ENCODE results near the gene TMEM178A. TPM values are rescaled to one million over a fixed set of nuclear protein-coding genes. Genes with fewer than 3 reads are reported as not detected.
"Not testable (repeated sequence)": the region's sequence is repeated elsewhere in the genome, so short reads cannot be mapped to it uniquely, and the experiment has no call there.

TMEM178A gene
- total RNA-seq, 2 donors from 2014 or later = 5.5 to 7.4 TPM

DNA sequence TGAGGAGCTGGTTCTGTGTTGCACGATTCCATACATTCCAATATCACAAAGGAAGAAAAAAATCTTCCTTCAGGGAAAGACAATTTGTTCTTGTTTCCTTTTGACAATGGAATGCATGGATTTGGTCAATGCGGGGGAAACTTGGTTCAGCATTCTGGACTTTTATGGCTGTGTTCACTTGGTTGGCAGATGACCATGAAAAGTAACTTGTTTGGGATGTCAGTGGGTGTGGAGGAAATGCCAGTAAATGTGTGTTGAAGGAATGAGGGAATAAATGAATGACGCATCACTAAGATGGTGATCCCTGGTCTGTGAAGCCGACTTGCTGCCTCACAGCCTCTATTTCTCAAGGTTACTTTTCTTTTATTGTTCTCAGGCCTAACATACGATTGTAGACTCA lies 59.7 kb downstream of the TMEM178A start:
- Histone ChIP-seq H3K27ac (ENCODE audit: low read depth, low read length) (no peak overlapping the region), H3K4me1 (ENCODE audit: control insufficient read depth, insufficient read depth, low read length) (no peaks in the 10 kb centered on the region), H3K9me3 (ENCODE audit: control insufficient read depth, low read length) (no peaks in the 10 kb centered on the region), H3K4me3 (ENCODE audit: low read length) (no peak overlapping the region), H3K27me3 (ENCODE audit: control insufficient read depth, insufficient read depth, low read length, poor library complexity, severe bottlenecking) (no peaks in the 10 kb centered on the region), H3K9ac (ENCODE audit: extremely low read depth, low read length, poor library complexity, severe bottlenecking) (no peak overlapping the region), H3K36me3 (ENCODE audit: control insufficient read depth, insufficient read depth, low read length) (no peaks in the 10 kb centered on the region)
- Mint-ChIP-seq H3K27ac (no peak overlapping the region), H3K36me3 (ENCODE audit: low read depth) (no peaks in the 10 kb centered on the region), H3K4me1 (peaks cover 10% of the 10 kb centered on the region), H3K4me3 (no peak overlapping the region), H3K9me3 (no peaks in the 10 kb centered on the region), H3K27me3 (ENCODE audit: insufficient read depth) (no peaks in the 10 kb centered on the region)
- no peak for DNase-seq
- TF ChIP-seq, protein P1, sequence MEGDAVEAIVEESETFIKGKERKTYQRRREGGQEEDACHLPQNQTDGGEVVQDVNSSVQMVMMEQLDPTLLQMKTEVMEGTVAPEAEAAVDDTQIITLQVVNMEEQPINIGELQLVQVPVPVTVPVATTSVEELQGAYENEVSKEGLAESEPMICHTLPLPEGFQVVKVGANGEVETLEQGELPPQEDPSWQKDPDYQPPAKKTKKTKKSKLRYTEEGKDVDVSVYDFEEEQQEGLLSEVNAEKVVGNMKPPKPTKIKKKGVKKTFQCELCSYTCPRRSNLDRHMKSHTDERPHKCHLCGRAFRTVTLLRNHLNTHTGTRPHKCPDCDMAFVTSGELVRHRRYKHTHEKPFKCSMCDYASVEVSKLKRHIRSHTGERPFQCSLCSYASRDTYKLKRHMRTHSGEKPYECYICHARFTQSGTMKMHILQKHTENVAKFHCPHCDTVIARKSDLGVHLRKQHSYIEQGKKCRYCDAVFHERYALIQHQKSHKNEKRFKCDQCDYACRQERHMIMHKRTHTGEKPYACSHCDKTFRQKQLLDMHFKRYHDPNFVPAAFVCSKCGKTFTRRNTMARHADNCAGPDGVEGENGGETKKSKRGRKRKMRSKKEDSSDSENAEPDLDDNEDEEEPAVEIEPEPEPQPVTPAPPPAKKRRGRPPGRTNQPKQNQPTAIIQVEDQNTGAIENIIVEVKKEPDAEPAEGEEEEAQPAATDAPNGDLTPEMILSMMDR (conservative IDR thresholded peaks at IDR 0.05) = no peak
- WGBS, 2 experiments (ENCODE audit: insufficient coverage in 1 of 2, insufficient read length in 1 of 2) = 95 to 100% methylated on average over 3 to 5 of the region's 5 CpGs

DNA sequence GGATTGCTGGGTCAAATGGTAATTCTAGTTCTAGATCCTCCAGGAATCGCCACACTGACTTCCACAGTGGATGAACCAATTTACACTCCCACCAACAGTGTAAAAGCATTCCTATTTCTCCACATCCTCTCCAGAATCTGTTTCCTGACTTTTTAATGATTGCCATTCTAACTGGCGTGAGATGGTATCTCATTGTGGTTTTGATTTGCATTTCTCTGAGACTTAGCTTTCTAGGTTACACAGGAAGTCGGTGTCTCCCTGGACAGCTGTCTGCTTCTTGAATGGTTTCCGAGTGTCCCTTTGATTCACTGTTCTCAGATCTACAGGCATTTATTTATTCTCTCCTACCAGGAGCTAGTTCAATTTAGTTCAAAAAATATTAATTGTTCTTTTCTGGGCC lies 62.4 kb downstream of the TMEM178A start:
- DNase-seq; H3K36me3 Mint-ChIP-seq (ENCODE audit: low read depth); H3K27me3 Mint-ChIP-seq (ENCODE audit: insufficient read depth); H3K9ac ChIP-seq (ENCODE audit: extremely low read depth, low read length, poor library complexity, severe bottlenecking); H3K27ac ChIP-seq (ENCODE audit: low read depth, low read length); H3K36me3 ChIP-seq (ENCODE audit: control insufficient read depth, insufficient read depth, low read length); H3K4me3 ChIP-seq (ENCODE audit: low read length); H3K27me3 ChIP-seq (ENCODE audit: control insufficient read depth, insufficient read depth, low read length, poor library complexity, severe bottlenecking); H3K4me1 ChIP-seq (ENCODE audit: control insufficient read depth, insufficient read depth, low read length); H3K27ac Mint-ChIP-seq; H3K9me3 ChIP-seq (ENCODE audit: control insufficient read depth, low read length); H3K4me3 Mint-ChIP-seq; H3K9me3 Mint-ChIP-seq: not testable (repeated sequence)
- peaks cover 10% of the 10 kb centered on the region for H3K4me1 Mint-ChIP-seq
- whole genome bisulfite sequencing, 2 experiments (ENCODE audit: insufficient coverage in 1 of 2, insufficient read length in 1 of 2) = 82 to 95% methylated on average over 3 to 4 of the region's 4 CpGs

DNA sequence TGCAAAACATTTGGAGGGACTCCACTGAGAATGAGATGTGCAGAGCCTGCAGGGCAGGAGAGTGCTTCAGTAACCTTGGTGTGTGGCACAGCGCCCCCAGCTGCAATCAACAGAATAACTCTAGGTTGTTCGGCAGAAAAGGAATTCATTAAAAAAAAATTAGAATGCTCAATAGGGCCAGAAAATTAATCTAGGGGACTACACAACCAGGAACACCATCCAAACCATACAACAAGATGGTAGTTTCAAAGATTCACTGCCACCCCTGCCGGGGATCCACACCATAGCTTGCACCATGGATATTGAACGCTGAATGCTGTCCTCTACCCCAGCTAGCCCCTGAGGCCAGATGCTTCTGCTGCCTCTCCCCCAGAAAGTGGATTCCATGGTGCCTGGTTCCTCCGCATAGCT lies 63.2 kb downstream of the TMEM178A start:
- H3K9ac ChIP-seq (ENCODE audit: extremely low read depth, low read length, poor library complexity, severe bottlenecking) = no peak overlapping the region
- Mint-ChIP-seq H3K4me1 (peaks cover 7% of the 10 kb centered on the region), H3K36me3 (ENCODE audit: low read depth) (peaks cover 14% of the 10 kb centered on the region), H3K27me3 (ENCODE audit: insufficient read depth) (no peaks in the 10 kb centered on the region), H3K9me3 (peaks cover 2% of the 10 kb centered on the region), H3K4me3 (no peak overlapping the region), H3K27ac (no peak overlapping the region)
- WGBS, 2 experiments (ENCODE audit: insufficient coverage in 1 of 2, insufficient read length in 1 of 2) = 56 to 71% methylated on average over 3 to 5 of the region's 5 CpGs
- peaks cover 11% of the 10 kb centered on the region for H3K36me3 ChIP-seq (ENCODE audit: control insufficient read depth, insufficient read depth, low read length)
- H3K4me3 ChIP-seq (ENCODE audit: low read length) = no peak overlapping the region
- no peaks in the 10 kb centered on the region for H3K9me3 ChIP-seq (ENCODE audit: control insufficient read depth, low read length)
- no peak overlapping the region for H3K27ac ChIP-seq (ENCODE audit: low read depth, low read length)
- no peaks in the 10 kb centered on the region for H3K27me3 ChIP-seq (ENCODE audit: control insufficient read depth, insufficient read depth, low read length, poor library complexity, severe bottlenecking)
- TF ChIP-seq, protein P1 (conservative IDR thresholded peaks at IDR 0.05) = peak; percentile 95
- no peaks in the 10 kb centered on the region for H3K4me1 ChIP-seq (ENCODE audit: control insufficient read depth, insufficient read depth, low read length)
- DNase-seq = peak; percentile 73

DNA sequence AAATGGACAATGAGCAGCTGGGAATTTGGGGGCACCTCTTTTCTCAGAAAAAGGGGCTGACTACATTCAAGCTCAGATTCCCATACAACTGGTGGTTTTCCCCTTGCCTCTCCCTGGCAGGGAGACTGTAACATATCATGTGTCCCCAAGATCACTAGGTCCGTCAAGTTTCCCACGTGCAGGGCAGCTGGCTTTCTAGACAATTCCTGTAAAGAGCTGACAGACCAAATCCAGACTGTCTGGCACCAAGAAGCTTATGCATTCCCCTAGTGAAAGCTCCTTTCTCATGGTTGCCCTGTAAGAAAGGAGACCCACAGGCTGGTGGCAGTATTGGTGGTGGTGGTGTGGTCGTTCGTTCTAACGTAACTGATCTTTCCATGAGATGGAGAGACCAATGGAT lies 64.6 kb downstream of the TMEM178A start:
- Mint-ChIP-seq H3K4me1 (no peaks in the 10 kb centered on the region), H3K4me3 (no peak overlapping the region), H3K36me3 (ENCODE audit: low read depth) (peaks cover 15% of the 10 kb centered on the region), H3K27ac (no peak overlapping the region), H3K9me3 (peaks cover 2% of the 10 kb centered on the region), H3K27me3 (ENCODE audit: insufficient read depth) (no peaks in the 10 kb centered on the region)
- TF ChIP-seq, protein P1 (conservative IDR thresholded peaks at IDR 0.05) = no peak
- peak; percentile 51 for DNase-seq
- no peak overlapping the region for H3K4me3 ChIP-seq (ENCODE audit: low read length)
- H3K9ac ChIP-seq (ENCODE audit: extremely low read depth, low read length, poor library complexity, severe bottlenecking) = no peak overlapping the region
- no peaks in the 10 kb centered on the region for H3K4me1 ChIP-seq (ENCODE audit: control insufficient read depth, insufficient read depth, low read length)
- no peak overlapping the region for H3K27ac ChIP-seq (ENCODE audit: low read depth, low read length)
- peaks cover 22% of the 10 kb centered on the region for H3K36me3 ChIP-seq (ENCODE audit: control insufficient read depth, insufficient read depth, low read length)
- no peaks in the 10 kb centered on the region for H3K9me3 ChIP-seq (ENCODE audit: control insufficient read depth, low read length)
- WGBS, 2 experiments (ENCODE audit: insufficient coverage in 1 of 2, insufficient read length in 1 of 2) = 80 to 89% methylated on average over 1 to 5 of the region's 5 CpGs
- H3K27me3 ChIP-seq (ENCODE audit: control insufficient read depth, insufficient read depth, low read length, poor library complexity, severe bottlenecking) = no peaks in the 10 kb centered on the region

Data from endodermal cell (in vitro differentiated cells).